ENCODE measurements around the gene MAEA.

MAEA gene

GRCh38 chr4:1382776-1383727 lies 93.4 kb downstream of the MAEA start:
- DNase-seq = no peak

DNA sequence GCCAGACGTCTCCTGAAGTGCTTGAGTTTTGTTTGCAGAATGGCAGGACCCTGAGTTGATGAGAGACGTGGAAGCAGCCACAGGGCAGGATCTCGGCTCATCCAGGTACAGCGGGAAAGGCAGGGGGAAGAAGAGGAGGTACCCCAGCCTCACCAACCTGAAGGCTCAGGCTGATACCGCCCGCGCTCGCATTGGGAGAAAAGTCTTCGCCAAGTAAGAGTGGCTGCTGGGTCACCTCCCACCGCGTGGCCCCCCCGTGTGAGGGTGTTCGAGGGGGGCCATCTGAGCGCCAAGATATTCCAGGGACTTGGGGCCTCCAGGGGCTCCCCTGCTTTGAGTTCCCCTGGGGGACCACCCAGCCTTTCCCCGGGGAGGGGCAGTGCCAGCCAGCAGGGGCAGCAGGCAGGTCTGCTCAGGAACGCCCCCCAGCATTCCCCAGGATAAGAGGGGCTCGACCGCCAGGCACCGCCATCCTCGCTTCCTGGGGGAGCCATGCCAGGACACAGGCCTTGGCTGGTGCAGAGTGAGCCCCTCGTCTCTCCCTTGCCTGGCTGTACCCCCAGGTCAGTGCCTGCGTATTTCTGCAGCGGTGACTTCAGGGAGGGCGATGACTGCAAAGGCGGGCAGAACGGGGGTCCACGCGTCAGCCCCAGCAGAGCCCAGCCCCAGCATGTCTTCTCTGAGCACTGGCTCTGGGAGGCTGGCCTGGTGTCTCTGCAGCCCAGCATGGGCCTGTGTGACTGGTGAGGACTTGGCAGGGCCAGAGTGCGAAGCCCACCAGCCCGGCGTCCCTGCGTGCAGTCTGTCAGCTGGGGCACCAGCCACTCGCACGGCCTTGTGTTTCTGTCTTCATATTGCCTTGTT lies 94.3 kb downstream of the MAEA start:
- DNase-seq = no peak

GRCh38 chr4:1384675-1385372 lies 95.1 kb downstream of the MAEA start:
- DNase-seq = no peak

DNA sequence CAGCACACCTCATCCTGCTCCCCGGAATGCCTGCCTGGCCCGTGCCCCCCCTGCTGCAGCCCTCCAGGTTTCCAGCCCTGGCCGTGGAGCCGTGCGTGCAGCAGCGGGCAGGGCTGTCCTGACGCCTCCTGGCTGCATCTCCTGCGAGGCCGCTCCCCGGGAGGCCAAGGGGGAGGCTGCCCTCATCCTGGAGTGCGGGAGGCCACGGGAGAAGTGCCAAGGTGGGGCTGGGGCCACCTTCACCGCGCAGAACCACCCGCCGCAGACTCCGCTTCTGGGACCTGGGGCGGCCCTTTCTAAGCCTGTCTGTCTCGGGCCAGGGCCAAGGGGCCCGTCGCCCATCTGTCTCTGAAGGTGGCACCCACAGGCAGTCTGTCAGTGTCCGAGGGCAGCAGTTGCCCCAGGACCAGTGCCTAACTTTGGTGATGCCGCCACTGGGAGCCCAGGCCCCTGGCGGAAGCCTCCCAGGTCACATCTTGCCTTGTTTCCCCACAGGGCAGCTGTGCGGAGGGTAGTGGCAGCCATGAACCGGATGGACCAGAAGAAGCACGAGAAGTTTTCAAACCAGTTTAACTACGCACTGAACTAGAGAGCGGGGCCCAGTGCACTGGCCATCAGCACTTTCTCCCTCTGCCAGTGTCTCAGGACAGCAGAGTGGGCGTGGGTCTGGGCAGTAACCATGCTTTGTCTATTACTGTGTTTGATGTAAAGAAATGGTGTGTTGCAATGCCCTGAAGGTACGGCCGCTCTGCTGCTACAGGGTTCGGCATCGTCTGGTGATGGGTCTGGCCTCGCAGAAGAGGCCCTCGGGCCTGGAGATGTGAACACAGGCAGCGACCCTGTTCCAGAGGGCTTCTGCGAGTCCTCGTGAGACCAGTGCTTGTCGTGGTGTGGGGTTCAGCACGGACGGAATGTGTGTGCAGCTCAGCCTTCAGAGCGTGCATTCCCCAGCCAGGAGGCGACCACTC lies 96.0 kb downstream of the MAEA start:
- no peak for DNase-seq

Data from T1000 (cell line).